ENCODE measurements around the gene DDAH1.

- TF ChIP-seq CTCF (conservative IDR thresholded peaks at IDR 0.05; ENCODE audit: low read depth, low read length) (no peak), EZH2phosphoT487 (IDR thresholded peaks at IDR 0.05; ENCODE audit: borderline replicate concordance, low read length) (no peak), EZH2 (IDR thresholded peaks at IDR 0.05; ENCODE audit: low read length, unreplicated experiment) (no peak)
Measured at GRCh38 chr1:85347908-85348307, 117.1 kb downstream of the DDAH1 start.

Data from PC-3 (cell line).